HEK293T (cell line): Measurements from ENCODE around the gene SLC30A7.

Experiments used
- CTCF ChIA-PET: fragments of 350-600 bp; formaldehyde crosslinking; extraction: SDS; loops from one replicate; lab custom pipeline; 2021; ENCODE audit warnings: antibody characterized with exemption, inconsistent platforms; lab: Yijun Ruan, JAX
- POLR2A ChIA-PET: fragments of 350-600 bp; formaldehyde crosslinking; extraction: SDS; loops from one replicate; lab custom pipeline; 2020; ENCODE audit warnings: antibody characterized with exemption, inconsistent platforms; lab: Yijun Ruan, JAX
- DNase-seq: peaks from one replicate; pipeline ENCODE4 v3.0.0; 2012; ENCODE audit warnings: mixed read lengths; ENCODE audit errors: extremely low spot score
- ARNT ChIP-seq: fragments of 450-650 bp; IDR thresholded peaks from 2 replicates; pipeline ENCODE4 v1.6.1; 2017; ENCODE audit warnings: mild to moderate bottlenecking
- BHLHE40 ChIP-seq: fragments of 450-650 bp; IDR thresholded peaks from 2 replicates; pipeline ENCODE4 v1.6.1; 2016; ENCODE audit warnings: mild to moderate bottlenecking, moderate library complexity, borderline replicate concordance
- CTBP1 ChIP-seq: fragments of 450-650 bp; IDR thresholded peaks from 2 replicates; pipeline ENCODE4 v1.6.1; 2016; ENCODE audit warnings: borderline replicate concordance
- ELF4 ChIP-seq: fragments of 450-650 bp; IDR thresholded peaks from 2 replicates; pipeline ENCODE4 v1.6.1; 2017; ENCODE audit warnings: antibody characterized with exemption
- FOXA1 ChIP-seq: fragments of 450-650 bp; IDR thresholded peaks from 2 replicates; pipeline ENCODE4 v1.6.1; 2016; ENCODE audit warnings: mild to moderate bottlenecking
- FOXK2 ChIP-seq: fragments of 450-650 bp; IDR thresholded peaks from 2 replicates; pipeline ENCODE4 v1.6.1; 2016; ENCODE audit warnings: mild to moderate bottlenecking
- FOXM1 ChIP-seq: fragments of 450-650 bp; IDR thresholded peaks from 2 replicates; pipeline ENCODE4 v1.6.1; 2017; ENCODE audit warnings: mild to moderate bottlenecking, borderline replicate concordance
- HDGF ChIP-seq: fragments of 450-650 bp; IDR thresholded peaks from 2 replicates; pipeline ENCODE4 v1.6.1; 2017; ENCODE audit warnings: antibody characterized with exemption, borderline replicate concordance
- L3MBTL2 ChIP-seq: fragments of 450-650 bp; conservative IDR thresholded peaks from 2 replicates; pipeline ENCODE4 v1.6.1; 2016; ENCODE audit warnings: mild to moderate bottlenecking
- LEF1 ChIP-seq: fragments of 450-650 bp; IDR thresholded peaks from 2 replicates; pipeline ENCODE4 v1.6.1; 2017; ENCODE audit warnings: mild to moderate bottlenecking, borderline replicate concordance
- NFRKB ChIP-seq: fragments of 450-650 bp; IDR thresholded peaks from 2 replicates; pipeline ENCODE4 v1.6.1; 2016; ENCODE audit warnings: mild to moderate bottlenecking, moderate library complexity
- PKNOX1 ChIP-seq: fragments of 450-650 bp; IDR thresholded peaks from 2 replicates; pipeline ENCODE4 v1.6.1; 2016
- SP1 ChIP-seq: fragments of 450-650 bp; IDR thresholded peaks from 2 replicates; pipeline ENCODE4 v1.6.1; 2017
- SUZ12 ChIP-seq: fragments of 450-650 bp; IDR thresholded peaks from 2 replicates; pipeline ENCODE4 v1.6.1; 2016; ENCODE audit warnings: mild to moderate bottlenecking
- TARDBP ChIP-seq: fragments of 450-650 bp; IDR thresholded peaks from 2 replicates; pipeline ENCODE4 v1.6.1; 2016
- ZNF384 ChIP-seq: fragments of 450-650 bp; IDR thresholded peaks from 2 replicates; pipeline ENCODE4 v1.6.1; 2016

The SLC30A7 gene

GRCh38 chr1:100894603-100895539 lies 1.0 kb upstream of the SLC30A7 start, which contains the start of gene EXTL2:
EXTL2 (minus strand) TSS chr1:100894842; CDS start chr1:100888757, 6,085 bp downstream.
- TF ChIP-seq LEF1 = no peak; the same call in 1 of the 2 replicates
- peak; percentile 54 for TF ChIP-seq L3MBTL2
- peak; percentile 42; the same call in 1 of the 2 replicates for TF ChIP-seq CTBP1
- TF ChIP-seq ZNF384 = peak; percentile 84
- no peak for TF ChIP-seq BHLHE40
- TF ChIP-seq ELF4 = peak; percentile 46
- TF ChIP-seq ARNT = peak; percentile 89
- no peak for TF ChIP-seq SUZ12
- TF ChIP-seq PKNOX1 = peak; percentile 83
- peak; percentile 87 for DNase-seq
- CTCF ChIA-PET = interaction anchor here (0.6 kb wide), 1 partner anchor 324 kb away, joined by 3 read pairs; no protein-coding TSS in a partner anchor
- POLR2A ChIA-PET = interaction anchor here (0.7 to 2.2 kb wide), 20 partner anchors 10 to 629 kb away, joined by 3 to 39 read pairs (median 3); partner anchors contain the start of genes DPH5 and RTCA

GRCh38 chr1:100896481-100896982 lies 642 bp downstream of the SLC30A7 start:
- no peak for TF ChIP-seq HDGF
- no peak for TF ChIP-seq SP1
- peak; percentile 42; the same call in 1 of the 2 replicates for TF ChIP-seq PKNOX1
- TF ChIP-seq FOXA1 = no peak
- TF ChIP-seq L3MBTL2 = 0 out of 2 replicates have a peak, but pooled peaks have one; percentile 33
- no peak for TF ChIP-seq ARNT
- POLR2A ChIA-PET = interaction anchor here (1.0 to 1.8 kb wide), 4 partner anchors 16 to 394 kb away, joined by 3 to 4 read pairs (median 4); no protein-coding TSS in a partner anchor
- CTCF ChIA-PET = no interaction called here
- peak; percentile 30 for DNase-seq

GRCh38 chr1:100902365-100902764 lies 6.5 kb downstream of the SLC30A7 start:
- ChIA-PET POLR2A (no interaction called here), CTCF (interaction anchor here (1.0 kb wide), 1 partner anchor 21 kb away, joined by 3 read pairs; no protein-coding TSS in a partner anchor)
- no peak for DNase-seq
- TF ChIP-seq SP1 = no peak
- TF ChIP-seq L3MBTL2 = no peak

GRCh38 chr1:100903777-100904176 lies 7.9 kb downstream of the SLC30A7 start:
- CTCF ChIA-PET = no interaction called here
- TF ChIP-seq FOXA1 = no peak
- TF ChIP-seq ZNF384 = no peak
- DNase-seq = no peak
- POLR2A ChIA-PET = interaction anchor here (0.6 kb wide), 1 partner anchor 828 kb away, joined by 3 read pairs; no protein-coding TSS in a partner anchor

GRCh38 chr1:100904528-100904927 lies 8.6 kb downstream of the SLC30A7 start:
- CTCF ChIA-PET = no interaction called here
- DNase-seq = no peak
- TF ChIP-seq ELF4 (no peak), FOXK2 (no peak), FOXA1 (no peak), LEF1 (no peak), ZNF384 (no peak), SP1 (no peak), PKNOX1 (no peak), NFRKB (no peak), SUZ12 (no peak), TARDBP (no peak), FOXM1 (no peak), BHLHE40 (no peak), ARNT (no peak), CTBP1 (no peak), L3MBTL2 (no peak), HDGF (no peak)
- POLR2A ChIA-PET = interaction anchor here (0.6 kb wide), 1 partner anchor 828 kb away, joined by 3 read pairs; no protein-coding TSS in a partner anchor

- no peak for DNase-seq
- ChIA-PET CTCF (no interaction called here), POLR2A (no interaction called here)
- TF ChIP-seq PKNOX1 (no peak), CTBP1 (no peak), ZNF384 (no peak), TARDBP (no peak), FOXA1 (no peak), BHLHE40 (no peak), ELF4 (no peak)
Measured at GRCh38 chr1:100905181-100905580, 9.3 kb downstream of the SLC30A7 start.
